Measurements from ENCODE around the gene ABCG1. TPM values are rescaled to one million over a fixed set of nuclear protein-coding genes. Genes with fewer than 3 reads are reported as not detected.

ABCG1 gene
- total RNA-seq, 4 donors from 2014 or later: 16.1 to 25.9 (median 20.0) TPM

DNA sequence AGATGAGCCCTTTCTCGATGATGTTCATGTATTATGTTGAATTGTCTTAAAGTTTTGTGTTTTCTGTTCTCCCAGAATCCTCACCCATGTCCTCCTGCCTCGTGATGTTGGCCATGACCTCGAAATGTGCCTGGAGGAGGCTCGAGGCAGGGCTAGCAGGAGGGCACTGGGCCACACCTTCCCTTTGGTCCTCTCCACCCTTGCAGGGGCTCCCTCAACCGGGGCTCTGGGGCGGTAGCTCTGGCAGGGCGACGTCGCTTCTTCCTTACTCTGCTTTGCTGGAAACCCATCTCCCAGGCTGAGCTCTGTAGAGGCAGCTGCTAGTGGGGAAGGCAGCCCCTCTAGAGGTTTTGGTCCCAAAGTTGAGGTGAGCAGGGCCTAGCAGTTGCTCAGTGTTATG, 82.0 kb downstream of the ABCG1 start:
- Histone ChIP-seq H3K36me3 (peaks cover 0 to 16% (median 9%) of the 10 kb centered on the region in 4 donors), H3K4me3 (no peak overlapping the region), H3K4me1 (peaks cover 12 to 22% (median 17%) of the 10 kb centered on the region in 4 donors), H3K27me3 (peaks cover 0 to 6% (median 0%) of the 10 kb centered on the region in 4 donors), H3K27ac (replicated peaks in 1 of 4) (peak overlapping the region; percentile 17 to 68 (median 46)), H3K9me3 (no peaks in the 10 kb centered on the region)
- intact Hi-C loops (cut with DNase I): no loop called here
- no peak for DNase-seq (ENCODE audit: extremely low spot score)
- 88% methylated on average over 9 of the region's 9 CpGs for WGBS
- TF ChIP-seq EP300 (IDR thresholded peaks at IDR 0.05): no peak
- TF ChIP-seq POLR2A (IDR thresholded peaks at IDR 0.05; ENCODE audit: low read depth): no peak
- TF ChIP-seq POLR2AphosphoS5 (IDR thresholded peaks at IDR 0.05): no peak
- TF ChIP-seq, protein P1, sequence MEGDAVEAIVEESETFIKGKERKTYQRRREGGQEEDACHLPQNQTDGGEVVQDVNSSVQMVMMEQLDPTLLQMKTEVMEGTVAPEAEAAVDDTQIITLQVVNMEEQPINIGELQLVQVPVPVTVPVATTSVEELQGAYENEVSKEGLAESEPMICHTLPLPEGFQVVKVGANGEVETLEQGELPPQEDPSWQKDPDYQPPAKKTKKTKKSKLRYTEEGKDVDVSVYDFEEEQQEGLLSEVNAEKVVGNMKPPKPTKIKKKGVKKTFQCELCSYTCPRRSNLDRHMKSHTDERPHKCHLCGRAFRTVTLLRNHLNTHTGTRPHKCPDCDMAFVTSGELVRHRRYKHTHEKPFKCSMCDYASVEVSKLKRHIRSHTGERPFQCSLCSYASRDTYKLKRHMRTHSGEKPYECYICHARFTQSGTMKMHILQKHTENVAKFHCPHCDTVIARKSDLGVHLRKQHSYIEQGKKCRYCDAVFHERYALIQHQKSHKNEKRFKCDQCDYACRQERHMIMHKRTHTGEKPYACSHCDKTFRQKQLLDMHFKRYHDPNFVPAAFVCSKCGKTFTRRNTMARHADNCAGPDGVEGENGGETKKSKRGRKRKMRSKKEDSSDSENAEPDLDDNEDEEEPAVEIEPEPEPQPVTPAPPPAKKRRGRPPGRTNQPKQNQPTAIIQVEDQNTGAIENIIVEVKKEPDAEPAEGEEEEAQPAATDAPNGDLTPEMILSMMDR (IDR thresholded peaks at IDR 0.05): no peak

DNA sequence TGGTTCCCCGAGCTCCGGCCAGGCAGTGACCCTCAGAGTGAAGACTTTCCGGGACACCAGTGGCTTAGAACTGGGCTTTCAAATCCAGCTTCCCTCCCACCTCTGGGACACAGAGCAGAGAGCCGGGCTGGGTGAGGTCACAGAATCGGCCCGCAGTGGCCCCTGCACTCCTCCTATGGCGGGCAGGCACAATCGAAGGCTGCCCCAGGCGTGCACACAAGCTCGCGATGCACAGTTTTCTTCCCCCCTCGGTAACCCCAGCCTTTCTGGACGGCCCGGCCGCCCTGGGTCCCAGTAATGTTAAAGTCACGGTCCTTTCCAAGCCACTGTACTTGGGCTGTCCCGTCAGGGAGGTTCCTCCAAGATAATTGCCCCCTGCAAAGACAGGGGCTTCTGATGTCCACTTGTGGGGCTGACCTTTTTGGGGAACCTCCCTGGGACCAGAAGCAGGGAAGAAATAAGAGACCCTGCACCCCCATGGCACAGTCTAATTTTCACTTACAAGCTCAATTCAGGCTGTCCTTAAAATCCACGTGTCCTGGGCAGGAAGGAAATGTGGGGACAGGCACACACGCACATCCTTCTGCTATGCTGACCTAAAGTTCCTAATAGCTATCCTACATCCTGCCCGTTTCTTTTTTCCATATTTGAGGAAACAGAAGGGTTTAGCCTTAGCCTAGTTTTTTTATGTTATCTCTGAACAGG, 82.6 kb downstream of the ABCG1 start:
- 75% methylated on average over 15 of the region's 20 CpGs for WGBS
- Histone ChIP-seq H3K36me3 (peaks cover 0 to 11% (median 3%) of the 10 kb centered on the region in 4 donors), H3K4me1 (peaks cover 12 to 22% (median 17%) of the 10 kb centered on the region in 4 donors), H3K27me3 (peaks cover 0 to 12% (median 0%) of the 10 kb centered on the region in 4 donors), H3K27ac (replicated peaks in 1 of 4) (peak overlapping the region; percentile 17 to 68 (median 46)), H3K9me3 (no peaks in the 10 kb centered on the region), H3K4me3 (no peak overlapping the region)
- TF ChIP-seq, protein P1 (IDR thresholded peaks at IDR 0.05): no peak
- TF ChIP-seq POLR2A (IDR thresholded peaks at IDR 0.05; ENCODE audit: low read depth): no peak
- peak; percentile 21 for TF ChIP-seq EP300 (IDR thresholded peaks at IDR 0.05)
- peak; percentile 47 to 56 for TF ChIP-seq POLR2AphosphoS5 (IDR thresholded peaks at IDR 0.05)
- no peak for DNase-seq (ENCODE audit: extremely low spot score)
- intact Hi-C loops (cut with DNase I): no loop called here

DNA sequence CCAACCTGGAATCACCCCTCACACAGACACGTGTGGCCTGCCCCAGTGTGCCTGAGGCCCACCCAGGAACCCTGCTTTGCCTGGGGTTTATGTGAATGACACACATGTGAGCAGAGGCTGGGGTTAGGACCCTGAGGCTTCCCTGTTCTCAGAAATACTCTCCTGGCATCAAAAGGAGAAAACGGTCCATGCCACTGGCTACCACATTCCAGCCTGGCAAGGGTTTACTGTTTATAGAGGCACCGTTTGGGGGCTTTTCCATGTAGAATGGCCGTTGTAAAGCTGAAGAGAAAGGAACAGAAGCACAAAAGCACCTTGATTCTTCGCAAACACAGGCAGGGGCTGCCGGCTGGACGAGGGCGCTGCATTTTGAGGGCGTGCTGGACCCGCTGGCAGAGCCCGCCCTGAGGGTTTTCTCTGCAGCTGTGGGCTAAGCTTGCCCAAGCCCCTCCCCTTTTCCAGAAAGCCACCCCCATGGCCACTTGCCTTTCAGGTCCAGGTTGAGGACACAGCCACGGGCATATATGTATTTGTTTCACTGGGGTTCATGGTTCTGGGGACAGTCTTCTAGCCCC, 83.2 kb downstream of the ABCG1 start:
- DNase-seq (ENCODE audit: extremely low spot score): no peak
- H3K27me3 ChIP-seq: peaks cover 0 to 18% (median 0%) of the 10 kb centered on the region in 4 donors
- peaks cover 0 to 4% (median 0%) of the 10 kb centered on the region in 4 donors for H3K36me3 ChIP-seq
- WGBS: 58% methylated on average over 5 of the region's 12 CpGs
- intact Hi-C loops (cut with DNase I): no loop called here
- H3K9me3 ChIP-seq: no peaks in the 10 kb centered on the region
- no peak overlapping the region for H3K4me3 ChIP-seq
- peaks cover 12 to 22% (median 17%) of the 10 kb centered on the region in 4 donors for H3K4me1 ChIP-seq
- H3K27ac ChIP-seq (replicated peaks in 1 of 4): peak overlapping the region in 3 of 4 donors; percentile 36 to 53 (median 46)
- peak in 1 of 2 donors; percentile 1 for TF ChIP-seq POLR2AphosphoS5 (IDR thresholded peaks at IDR 0.05)
- TF ChIP-seq POLR2A (IDR thresholded peaks at IDR 0.05; ENCODE audit: low read depth): no peak
- TF ChIP-seq, protein P1 (IDR thresholded peaks at IDR 0.05): no peak
- TF ChIP-seq EP300 (IDR thresholded peaks at IDR 0.05): no peak

DNA sequence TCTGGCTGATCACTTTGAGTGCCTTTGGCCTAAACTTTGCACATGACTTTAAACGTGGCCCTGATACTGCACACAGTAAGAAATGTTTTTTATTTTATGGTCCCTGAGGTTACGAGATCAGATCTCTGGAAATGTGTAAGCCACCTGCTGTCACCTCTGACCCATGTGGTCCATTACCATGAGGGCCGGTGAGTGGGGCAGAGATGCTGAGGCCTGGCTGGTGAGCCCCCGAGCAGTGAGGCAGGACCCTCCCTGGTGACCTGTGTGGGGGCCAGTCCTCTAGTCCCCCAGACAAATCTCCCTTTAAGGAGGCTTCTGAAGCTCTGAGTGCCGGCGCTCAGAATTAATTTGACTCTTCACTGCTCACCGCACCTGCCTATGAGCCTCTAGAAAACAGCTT, 83.9 kb downstream of the ABCG1 start:
- intact Hi-C loops (cut with DNase I): no loop called here
- Histone ChIP-seq H3K4me3 (no peak overlapping the region), H3K27ac (replicated peaks in 1 of 4) (peak overlapping the region in 1 of 4 donors; percentile 53), H3K4me1 (peaks cover 12 to 22% (median 17%) of the 10 kb centered on the region in 4 donors), H3K36me3 (no peaks in the 10 kb centered on the region), H3K27me3 (peaks cover 0 to 23% (median under 1%) of the 10 kb centered on the region in 4 donors), H3K9me3 (no peaks in the 10 kb centered on the region)
- no peak for DNase-seq (ENCODE audit: extremely low spot score)
- TF ChIP-seq POLR2AphosphoS5 (IDR thresholded peaks at IDR 0.05) (no peak), EP300 (IDR thresholded peaks at IDR 0.05) (no peak), POLR2A (IDR thresholded peaks at IDR 0.05; ENCODE audit: low read depth) (no peak)
- TF ChIP-seq, protein P1 (IDR thresholded peaks at IDR 0.05): no peak
- WGBS: 74% methylated on average over 6 of the region's 7 CpGs

Measured in esophagus muscularis mucosa (tissue), 4 donors.